Left renal pelvis (tissue), 4 donors: ENCODE results near the gene FHIT. TPM values are rescaled to one million over a fixed set of nuclear protein-coding genes. Genes with fewer than 3 reads are reported as not detected.

Source experiments
- DNase-seq, 4 donors: peaks; one replicate each; pipeline ENCODE4 v3.0.0-alpha.2; 2013; ENCODE audit warnings: low read depth in 4 of 4, low spot score in 3 of 4
- polyA plus RNA-seq, 4 donors: library from polyadenylated mRNA; unstranded; fragments of 120-200 nt; gene quantifications; one replicate each; pipeline ENCODE4 v1.2.1, GENCODE V29; 2013; ENCODE audit not compliant: insufficient read length in 4 of 4

The FHIT gene
- polyA plus RNA-seq, 4 donors, result 5.4 to 30.1 (median 23.5) TPM

- no peak for DNase-seq
Observed at GRCh38 chr3:60064210-60065178, 1186.8 kb downstream of the FHIT start.

GRCh38 chr3:60056404-60056803 is 1194.8 kb downstream of the FHIT start:
- no peak for DNase-seq

GRCh38 chr3:60055765-60056164 is 1195.5 kb downstream of the FHIT start:
- no peak for DNase-seq

- DNase-seq, result no peak
Observed at GRCh38 chr3:60053526-60054265, 1197.6 kb downstream of the FHIT start.

- DNase-seq, result no peak
Observed at GRCh38 chr3:60048447-60048848, 1202.8 kb downstream of the FHIT start.

- no peak for DNase-seq
Observed at GRCh38 chr3:60047426-60048200, 1203.6 kb downstream of the FHIT start.

- DNase-seq, result no peak
Observed at GRCh38 chr3:60046210-60046609, 1205.0 kb downstream of the FHIT start.

- DNase-seq, result no peak
Observed at GRCh38 chr3:60045686-60046085, 1205.6 kb downstream of the FHIT start.

- no peak for DNase-seq
Observed at GRCh38 chr3:60036803-60037202, 1214.4 kb downstream of the FHIT start.

GRCh38 chr3:60033901-60034453 is 1217.3 kb downstream of the FHIT start:
- no peak for DNase-seq

GRCh38 chr3:60030982-60031381 is 1220.3 kb downstream of the FHIT start:
- no peak for DNase-seq

- DNase-seq, result no peak
Observed at GRCh38 chr3:60028233-60028632, 1223.0 kb downstream of the FHIT start.

- DNase-seq, result no peak
Observed at GRCh38 chr3:60027335-60027734, 1223.9 kb downstream of the FHIT start.

GRCh38 chr3:60025096-60026050 is 1225.9 kb downstream of the FHIT start:
- peak in 2 of 4 donors; percentile 33 to 38 for DNase-seq

GRCh38 chr3:60024400-60024799 is 1226.9 kb downstream of the FHIT start:
- no peak for DNase-seq

- no peak for DNase-seq
Observed at GRCh38 chr3:60023189-60023588, 1228.1 kb downstream of the FHIT start.

GRCh38 chr3:60017631-60018030 is 1233.6 kb downstream of the FHIT start:
- DNase-seq, result no peak

- no peak for DNase-seq
Observed at GRCh38 chr3:60015032-60015705, 1236.1 kb downstream of the FHIT start.

- no peak for DNase-seq
Observed at GRCh38 chr3:60013241-60013640, 1238.0 kb downstream of the FHIT start.
